T-helper 1 cell treated with Interleukin-12 subunit alpha and Interleukin-12 subunit beta and Interleukin-4 antibody, amounts not matched to agents 30 ng/mL and 1 ng/mL, for 36 hours (primary cell): ENCODE data around the gene ATP8B3. TPM values are rescaled to one million over a fixed set of nuclear protein-coding genes. Genes with fewer than 3 reads are reported as not detected.
"Not testable (repeated sequence)": the region's sequence is repeated elsewhere in the genome, so short reads cannot be mapped to it uniquely, and the experiment has no call there.

ENCODE experiments used
- intact Hi-C: fragments of 100-400 bp; cut with micrococcal nuclease; formaldehyde crosslinking; loops from one replicate; pipeline ENCODE4 v1.15.1; 2024
- total RNA-seq: library from RNA; stranded (reverse); gene quantifications from 2 replicates; pipeline ENCODE4 v1.2.3, GENCODE V29; 2022

ATP8B3 gene
- total RNA-seq, 1 donor from 2014 or later = 14.2 TPM

GRCh38 chr19:1805401-1806183, 6.5 kb downstream of the ATP8B3 start:
- intact Hi-C loops = no loop called here

GRCh38 chr19:1804858-1805257, 7.2 kb downstream of the ATP8B3 start:
- intact Hi-C loops = no loop called here

- intact Hi-C loops = no loop called here
These were observed 12.3 kb downstream of the ATP8B3 start for GRCh38 chr19:1799695-1800342.

GRCh38 chr19:1797313-1797712, 14.8 kb downstream of the ATP8B3 start:
- intact Hi-C loops = not testable (repeated sequence)

GRCh38 chr19:1796395-1797142, 15.5 kb downstream of the ATP8B3 start:
- intact Hi-C loops = loop anchor here (1.0 kb wide), 1 partner anchor 250 kb away; no protein-coding TSS in a partner anchor

GRCh38 chr19:1794424-1795172, 17.5 kb downstream of the ATP8B3 start:
- intact Hi-C loops = no loop called here

- intact Hi-C loops = no loop called here
These were observed 20.2 kb downstream of the ATP8B3 start for GRCh38 chr19:1791879-1792278.

- intact Hi-C loops = no loop called here
These were observed 21.9 kb downstream of the ATP8B3 start for GRCh38 chr19:1790054-1790792.

GRCh38 chr19:1789261-1790041, 22.6 kb downstream of the ATP8B3 start:
- intact Hi-C loops = loop anchor here (2.0 to 5.0 kb wide), 2 partner anchors 23 to 38 kb away; partner anchors contain the start of gene ATP8B3

GRCh38 chr19:1787116-1787515, 25.0 kb downstream of the ATP8B3 start:
- intact Hi-C loops = loop anchor here (5.0 kb wide), 1 partner anchor 40 kb away; no protein-coding TSS in a partner anchor

- intact Hi-C loops = loop anchor here (5.0 kb wide), 1 partner anchor 41 kb away; no protein-coding TSS in a partner anchor
These were observed 25.4 kb downstream of the ATP8B3 start for GRCh38 chr19:1786668-1787067.

- intact Hi-C loops = loop anchor here (5.0 kb wide), 1 partner anchor 42 kb away; no protein-coding TSS in a partner anchor
These were observed 26.8 kb downstream of the ATP8B3 start for GRCh38 chr19:1785310-1785709.

- intact Hi-C loops = no loop called here
These were observed 28.2 kb downstream of the ATP8B3 start for GRCh38 chr19:1783874-1784273.

- intact Hi-C loops = no loop called here
These were observed 28.7 kb downstream of the ATP8B3 start for GRCh38 chr19:1783354-1783753.

GRCh38 chr19:1782521-1782920, 29.6 kb downstream of the ATP8B3 start:
- intact Hi-C loops = no loop called here

GRCh38 chr19:1780272-1780958, 31.7 kb downstream of the ATP8B3 start:
- intact Hi-C loops = no loop called here

- intact Hi-C loops = no loop called here
These were observed 32.5 kb downstream of the ATP8B3 start for GRCh38 chr19:1779574-1779973.

GRCh38 chr19:1777149-1777548, 34.9 kb downstream of the ATP8B3 start:
- intact Hi-C loops = no loop called here

- intact Hi-C loops = no loop called here
These were observed 35.4 kb downstream of the ATP8B3 start for GRCh38 chr19:1776606-1777147.
